ENCODE data around the gene SCAMP3. TPM values are rescaled to one million over a fixed set of nuclear protein-coding genes. Genes with fewer than 3 reads are reported as not detected.
A peak's percentile ranks its signal among the peaks of the same experiment; 100 is the strongest.

SCAMP3 gene
- total and polyA plus RNA-seq, 10 of the 15 experiments (the other 5 are each of a cell fraction or from before 2014, with no cell fraction given) = 17.2 to 133 (median 87.3) TPM

DNA sequence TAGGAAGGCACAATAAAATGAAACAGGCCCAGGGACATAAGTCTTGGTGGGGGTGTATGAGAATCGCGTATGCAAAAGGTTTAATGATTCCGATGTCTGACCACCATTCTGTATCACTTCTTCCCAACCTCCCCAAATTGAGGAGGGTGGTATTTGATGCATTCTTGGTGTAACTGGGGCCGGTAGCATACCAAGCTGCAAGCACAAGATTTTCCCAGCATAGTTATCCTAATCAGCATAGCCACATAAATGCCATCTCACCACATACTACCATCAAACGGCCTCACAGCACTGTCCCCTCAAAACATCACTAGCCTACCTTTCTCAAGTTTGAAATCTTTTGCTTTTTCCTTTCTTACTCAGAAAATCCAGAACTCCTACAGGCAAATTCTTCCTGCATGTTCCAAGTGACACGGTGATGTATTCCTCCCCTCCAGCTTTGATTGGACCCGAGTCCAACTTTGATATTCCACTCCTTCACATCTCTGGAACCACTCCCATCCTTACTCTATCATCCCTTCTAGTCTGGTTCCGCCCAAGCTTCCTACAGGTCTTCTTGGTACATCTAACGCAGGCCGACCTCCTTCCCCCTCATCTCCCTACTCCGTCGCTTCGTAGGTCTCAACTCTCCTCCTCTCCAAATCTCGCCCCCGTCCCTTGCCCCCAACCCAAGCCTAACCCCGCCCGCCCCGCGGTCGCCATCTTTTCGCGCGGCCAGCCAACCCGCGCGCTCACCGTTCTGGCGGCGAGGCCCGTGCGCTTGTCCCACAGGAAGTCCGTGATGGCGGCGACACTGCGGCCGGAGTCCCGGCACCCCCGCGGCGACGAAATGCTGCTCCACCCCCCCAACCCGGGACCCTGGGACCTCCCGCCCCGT, 10.5 kb upstream of the SCAMP3 start:
- TF ChIP-seq WRNIP1 (IDR thresholded peaks at IDR 0.05; ENCODE audit: borderline replicate concordance, low read depth, low read length) (0 out of 2 replicates have a peak, but pooled peaks have one; percentile 79), HDGF (IDR thresholded peaks at IDR 0.05) (0 out of 2 replicates have a peak, but pooled peaks have one; percentile 31), ASH2L (IDR thresholded peaks at IDR 0.05; ENCODE audit: borderline replicate concordance, low read depth) (0 out of 2 replicates have a peak, but pooled peaks have one; percentile 54), TBL1XR1 (IDR thresholded peaks at IDR 0.05; ENCODE audit: low read depth, low read length) (no peak), YY1 (IDR thresholded peaks at IDR 0.05; ENCODE audit: low read depth, low read length) (peak; percentile 94)
- TF ChIP-seq, protein P1, sequence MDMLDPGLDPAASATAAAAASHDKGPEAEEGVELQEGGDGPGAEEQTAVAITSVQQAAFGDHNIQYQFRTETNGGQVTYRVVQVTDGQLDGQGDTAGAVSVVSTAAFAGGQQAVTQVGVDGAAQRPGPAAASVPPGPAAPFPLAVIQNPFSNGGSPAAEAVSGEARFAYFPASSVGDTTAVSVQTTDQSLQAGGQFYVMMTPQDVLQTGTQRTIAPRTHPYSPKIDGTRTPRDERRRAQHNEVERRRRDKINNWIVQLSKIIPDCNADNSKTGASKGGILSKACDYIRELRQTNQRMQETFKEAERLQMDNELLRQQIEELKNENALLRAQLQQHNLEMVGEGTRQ (IDR thresholded peaks at IDR 0.05; ENCODE audit: borderline replicate concordance, low read depth, low read length) = no peak
- TF ChIP-seq, protein P2, sequence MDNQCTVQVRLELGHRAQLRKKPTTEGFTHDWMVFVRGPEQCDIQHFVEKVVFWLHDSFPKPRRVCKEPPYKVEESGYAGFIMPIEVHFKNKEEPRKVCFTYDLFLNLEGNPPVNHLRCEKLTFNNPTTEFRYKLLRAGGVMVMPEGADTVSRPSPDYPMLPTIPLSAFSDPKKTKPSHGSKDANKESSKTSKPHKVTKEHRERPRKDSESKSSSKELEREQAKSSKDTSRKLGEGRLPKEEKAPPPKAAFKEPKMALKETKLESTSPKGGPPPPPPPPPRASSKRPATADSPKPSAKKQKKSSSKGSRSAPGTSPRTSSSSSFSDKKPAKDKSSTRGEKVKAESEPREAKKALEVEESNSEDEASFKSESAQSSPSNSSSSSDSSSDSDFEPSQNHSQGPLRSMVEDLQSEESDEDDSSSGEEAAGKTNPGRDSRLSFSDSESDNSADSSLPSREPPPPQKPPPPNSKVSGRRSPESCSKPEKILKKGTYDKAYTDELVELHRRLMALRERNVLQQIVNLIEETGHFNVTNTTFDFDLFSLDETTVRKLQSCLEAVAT (IDR thresholded peaks at IDR 0.05) = 0 out of 2 replicates have a peak, but pooled peaks have one; percentile 28
- BruUV-seq (replicated peaks) = TSS peak; percentile 88
- H2AFZ ChIP-seq (ENCODE audit: control insufficient read depth, low read depth, low read length) = peak overlapping the region; percentile 100

More for the DNA sequence above, 10.5 kb upstream of the SCAMP3 start:
- no peak for DNase-seq (ENCODE audit: low read depth, low spot score)
- ChIA-PET RAD21 (ENCODE audit: unreplicated experiment) (interaction anchor here (1.0 to 3.0 kb wide), 10 partner anchors 11 to 232 kb away, joined by 3 to 13 read pairs (median 6); partner anchors contain the start of gene FDPS), SMC1A (ENCODE audit: uncharacterized antibody, unreplicated experiment) (interaction anchor here (0.8 to 3.3 kb wide), 7 partner anchors 9 to 52 kb away, joined by 3 to 17 read pairs (median 5); no protein-coding TSS in a partner anchor), POLR2A (interaction anchor here (0.7 to 4.5 kb wide), 13 partner anchors 9 to 908 kb away, joined by 3 to 41 read pairs (median 5); partner anchors contain the start of genes FDPS, KRTCAP2, SCAMP3 and TRIM46), CTCF (interaction anchor here (0.5 to 8.6 kb wide), 9 partner anchors 9 to 455 kb away, joined by 3 to 80 read pairs (median 3); partner anchors contain the start of genes KRTCAP2, RUSC1 and SCAMP3)
- H3K4me1 ChIP-seq (ENCODE audit: control insufficient read depth, insufficient read depth, low read length) = peaks cover 10% of the 10 kb centered on the region
- H3K9ac ChIP-seq (ENCODE audit: control insufficient read depth, insufficient read depth, low read length) = peak overlapping the region; percentile 79
- H3K4me2 ChIP-seq (ENCODE audit: control insufficient read depth, insufficient read depth) = peak overlapping the region; percentile 97
- ATAC-seq = peak; percentile 66
- no peaks in the 10 kb centered on the region for H3K27me3 ChIP-seq (replicated peaks in 1 of 2; ENCODE audit: control insufficient read depth in 2 of 2, insufficient read depth in 2 of 2, low read length in 1 of 2)
- in situ Hi-C loops (cut with MboI) = no loop called here
- peaks cover 23% of the 10 kb centered on the region in 2 experiments for H3K36me3 ChIP-seq (ENCODE audit: control insufficient read depth in 2 of 2, insufficient read depth in 2 of 2, low read length in 1 of 2)
- no peaks in the 10 kb centered on the region for H3K9me3 ChIP-seq (replicated peaks; ENCODE audit: control insufficient read depth, insufficient read depth, low read length)
- H4K20me1 ChIP-seq (ENCODE audit: control insufficient read depth, insufficient read depth) = no peaks in the 10 kb centered on the region
- intact Hi-C loops (cut with micrococcal nuclease; ENCODE audit: unreplicated experiment) = loop anchor here (2.0 kb wide), 1 partner anchor 36 kb away; the partner anchor contains the start of gene FDPS
- H3K4me3 ChIP-seq = peak overlapping the region; percentile 83
- H3K79me2 ChIP-seq (ENCODE audit: control insufficient read depth, insufficient read depth, low read length) = peaks cover 30% of the 10 kb centered on the region
- WGBS (ENCODE audit: insufficient coverage, insufficient replicate concordance, low lambda C conversion rate, missing lambda C conversion rate) = 6% methylated on average over 22 of the region's 44 CpGs
- FAIRE-seq = no peak
- H3K27ac ChIP-seq (ENCODE audit: control insufficient read depth, insufficient read depth) = peak overlapping the region; percentile 86

Data from GM12878 (cell line).